CMK (cell line): ENCODE results near the gene CACNG8.

Experiments used
- DNase-seq: peaks from one replicate; pipeline ENCODE4 v3.0.0-alpha.2; 2010; ENCODE audit warnings: low read depth

Gene CACNG8

GRCh38 chr19:53961523-53962356 is 997 bp upstream of the CACNG8 start:
- DNase-seq = no peak

- no peak for DNase-seq
These were observed 2.4 kb downstream of the CACNG8 start for GRCh38 chr19:53965091-53965490.

- no peak for DNase-seq
These were observed 4.2 kb downstream of the CACNG8 start for GRCh38 chr19:53966931-53967330.

GRCh38 chr19:53969366-53969765 is 6.6 kb downstream of the CACNG8 start:
- no peak for DNase-seq

GRCh38 chr19:53971673-53972072 is 8.9 kb downstream of the CACNG8 start:
- DNase-seq = no peak

GRCh38 chr19:53977429-53977990 is 14.8 kb downstream of the CACNG8 start:
- peak; percentile 55 for DNase-seq

GRCh38 chr19:53977991-53978731 is 15.4 kb downstream of the CACNG8 start:
- DNase-seq = no peak

GRCh38 chr19:53978975-53979801 is 16.5 kb downstream of the CACNG8 start:
- DNase-seq = no peak

GRCh38 chr19:53980539-53981375 is 18.0 kb downstream of the CACNG8 start:
- DNase-seq = no peak

- no peak for DNase-seq
These were observed 18.7 kb downstream of the CACNG8 start for GRCh38 chr19:53981376-53981951.

- no peak for DNase-seq
These were observed 19.3 kb downstream of the CACNG8 start for GRCh38 chr19:53982001-53982451.

GRCh38 chr19:53982611-53983010 is 19.9 kb downstream of the CACNG8 start:
- peak; percentile 47 for DNase-seq

GRCh38 chr19:53983457-53984289 is 20.9 kb downstream of the CACNG8 start:
- DNase-seq = no peak

GRCh38 chr19:53985863-53986262 is 23.1 kb downstream of the CACNG8 start:
- no peak for DNase-seq

- DNase-seq = no peak
These were observed 26.2 kb downstream of the CACNG8 start for GRCh38 chr19:53988981-53989380.

- no peak for DNase-seq
These were observed 27.1 kb downstream of the CACNG8 start for GRCh38 chr19:53989600-53990533.

GRCh38 chr19:53991224-53992113 is 28.7 kb downstream of the CACNG8 start, which contains the start of gene CACNG6:
Gene CACNG6, plus strand, starts transcription at chr19:53991637. Its CDS starts 1,241 bp downstream, at chr19:53992878.
- no peak for DNase-seq
